ENCODE data around the gene MBNL1.

Gene MBNL1

DNA sequence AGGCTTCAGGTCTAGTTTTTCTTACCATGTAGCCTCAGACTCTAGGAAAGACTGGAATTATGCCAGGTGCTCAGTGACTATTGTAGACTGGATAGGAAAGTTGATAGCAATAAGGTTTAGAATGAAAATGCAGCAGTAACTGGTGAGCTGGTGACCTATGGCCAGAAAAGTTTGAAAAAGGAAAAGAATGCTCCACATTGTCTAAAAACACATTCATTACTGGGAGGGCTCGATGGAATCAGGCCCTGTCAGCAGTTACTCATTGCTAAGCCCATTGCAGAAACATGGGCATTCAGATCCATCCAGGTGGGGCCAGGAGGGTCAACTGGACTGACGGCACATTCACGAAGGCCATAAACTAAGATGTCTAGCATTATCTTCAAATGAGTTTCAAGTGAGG is 8.7 kb upstream of the MBNL1 start:
- TF ChIP-seq, protein P1, sequence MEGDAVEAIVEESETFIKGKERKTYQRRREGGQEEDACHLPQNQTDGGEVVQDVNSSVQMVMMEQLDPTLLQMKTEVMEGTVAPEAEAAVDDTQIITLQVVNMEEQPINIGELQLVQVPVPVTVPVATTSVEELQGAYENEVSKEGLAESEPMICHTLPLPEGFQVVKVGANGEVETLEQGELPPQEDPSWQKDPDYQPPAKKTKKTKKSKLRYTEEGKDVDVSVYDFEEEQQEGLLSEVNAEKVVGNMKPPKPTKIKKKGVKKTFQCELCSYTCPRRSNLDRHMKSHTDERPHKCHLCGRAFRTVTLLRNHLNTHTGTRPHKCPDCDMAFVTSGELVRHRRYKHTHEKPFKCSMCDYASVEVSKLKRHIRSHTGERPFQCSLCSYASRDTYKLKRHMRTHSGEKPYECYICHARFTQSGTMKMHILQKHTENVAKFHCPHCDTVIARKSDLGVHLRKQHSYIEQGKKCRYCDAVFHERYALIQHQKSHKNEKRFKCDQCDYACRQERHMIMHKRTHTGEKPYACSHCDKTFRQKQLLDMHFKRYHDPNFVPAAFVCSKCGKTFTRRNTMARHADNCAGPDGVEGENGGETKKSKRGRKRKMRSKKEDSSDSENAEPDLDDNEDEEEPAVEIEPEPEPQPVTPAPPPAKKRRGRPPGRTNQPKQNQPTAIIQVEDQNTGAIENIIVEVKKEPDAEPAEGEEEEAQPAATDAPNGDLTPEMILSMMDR (conservative IDR thresholded peaks at IDR 0.05) = no peak
- no peak overlapping the region for H3K27ac ChIP-seq

DNA sequence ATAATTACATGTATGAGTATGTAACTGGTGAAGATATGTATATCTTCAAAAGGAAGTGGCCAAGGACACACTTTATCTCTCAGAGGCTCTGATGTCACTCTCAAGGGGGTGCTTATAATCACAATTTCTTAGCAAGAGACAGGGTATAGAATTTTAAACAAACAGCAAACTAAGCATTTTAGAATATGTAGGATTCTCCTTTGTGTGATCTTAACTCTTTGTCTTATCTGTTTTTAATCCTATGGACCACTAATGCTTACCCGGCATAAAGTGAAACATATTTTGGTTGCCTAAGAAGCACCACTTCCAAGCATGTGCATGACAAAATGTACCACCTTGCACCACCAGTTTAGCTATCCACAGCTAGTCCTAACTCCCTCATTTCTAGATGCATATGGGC is 8.2 kb upstream of the MBNL1 start:
- no peak overlapping the region for H3K27ac ChIP-seq
- TF ChIP-seq, protein P1 (conservative IDR thresholded peaks at IDR 0.05) = no peak

DNA sequence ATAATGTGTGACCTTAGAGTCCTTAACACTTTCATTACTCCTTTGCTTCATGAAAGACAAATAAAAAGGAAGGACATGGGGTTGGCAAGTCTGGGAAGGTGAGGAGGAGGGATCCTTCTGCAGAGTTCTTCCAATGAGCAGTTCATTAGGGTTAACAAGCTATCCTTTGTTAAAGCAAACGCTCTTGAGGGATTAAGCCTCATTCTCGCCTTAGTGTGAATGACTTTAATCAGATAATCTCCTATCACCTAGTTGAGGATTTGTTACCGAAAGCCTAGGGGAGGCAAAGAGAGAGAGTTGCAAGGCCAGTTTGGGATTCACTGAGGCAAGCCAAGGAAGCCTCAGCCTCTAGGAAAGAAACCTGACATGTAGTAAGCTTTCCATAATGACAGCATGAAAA is 7.4 kb upstream of the MBNL1 start:
- no peak overlapping the region for H3K27ac ChIP-seq
- TF ChIP-seq, protein P1 (conservative IDR thresholded peaks at IDR 0.05) = no peak

DNA sequence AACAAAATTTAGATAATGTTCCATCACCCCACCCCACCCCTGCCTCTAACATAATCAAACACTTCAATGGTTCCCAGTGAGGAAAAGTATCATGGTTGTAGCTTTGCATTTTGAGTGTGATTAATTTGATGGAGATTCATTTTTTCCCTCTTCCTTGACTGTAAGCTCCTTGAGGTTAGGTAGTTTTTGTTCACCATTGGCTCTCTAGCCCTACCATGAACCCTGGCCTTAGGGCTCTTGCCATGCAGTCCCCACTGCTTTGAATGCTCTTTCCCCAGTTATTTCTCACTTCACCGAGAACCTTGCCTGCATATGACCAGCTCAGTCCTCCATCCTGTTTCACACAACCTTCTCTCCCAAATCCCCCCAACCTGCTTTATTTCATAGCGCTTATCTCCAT is 5.0 kb upstream of the MBNL1 start:
- no peak overlapping the region for H3K27ac ChIP-seq
- TF ChIP-seq, protein P1 (conservative IDR thresholded peaks at IDR 0.05) = no peak

DNA sequence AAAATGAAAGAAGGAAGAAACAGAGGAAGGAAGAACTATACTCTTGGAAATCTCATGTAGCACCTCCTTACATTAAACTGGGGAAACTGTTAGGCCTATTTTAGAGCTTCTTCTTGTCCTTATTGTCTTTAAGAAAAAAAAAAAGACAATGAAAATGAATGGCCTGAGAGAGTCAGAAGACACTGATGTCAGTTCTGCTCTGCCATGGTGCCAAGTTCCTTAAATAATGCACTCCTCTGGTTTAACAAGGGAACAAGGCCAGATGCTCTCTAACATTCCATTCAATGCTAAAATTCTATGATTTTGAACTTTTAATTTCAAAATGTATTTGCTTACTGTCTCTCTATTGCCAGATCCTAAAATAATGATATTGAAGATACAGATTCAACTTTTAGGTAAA is 4.4 kb upstream of the MBNL1 start:
- TF ChIP-seq, protein P1 (conservative IDR thresholded peaks at IDR 0.05) = no peak
- no peak overlapping the region for H3K27ac ChIP-seq

DNA sequence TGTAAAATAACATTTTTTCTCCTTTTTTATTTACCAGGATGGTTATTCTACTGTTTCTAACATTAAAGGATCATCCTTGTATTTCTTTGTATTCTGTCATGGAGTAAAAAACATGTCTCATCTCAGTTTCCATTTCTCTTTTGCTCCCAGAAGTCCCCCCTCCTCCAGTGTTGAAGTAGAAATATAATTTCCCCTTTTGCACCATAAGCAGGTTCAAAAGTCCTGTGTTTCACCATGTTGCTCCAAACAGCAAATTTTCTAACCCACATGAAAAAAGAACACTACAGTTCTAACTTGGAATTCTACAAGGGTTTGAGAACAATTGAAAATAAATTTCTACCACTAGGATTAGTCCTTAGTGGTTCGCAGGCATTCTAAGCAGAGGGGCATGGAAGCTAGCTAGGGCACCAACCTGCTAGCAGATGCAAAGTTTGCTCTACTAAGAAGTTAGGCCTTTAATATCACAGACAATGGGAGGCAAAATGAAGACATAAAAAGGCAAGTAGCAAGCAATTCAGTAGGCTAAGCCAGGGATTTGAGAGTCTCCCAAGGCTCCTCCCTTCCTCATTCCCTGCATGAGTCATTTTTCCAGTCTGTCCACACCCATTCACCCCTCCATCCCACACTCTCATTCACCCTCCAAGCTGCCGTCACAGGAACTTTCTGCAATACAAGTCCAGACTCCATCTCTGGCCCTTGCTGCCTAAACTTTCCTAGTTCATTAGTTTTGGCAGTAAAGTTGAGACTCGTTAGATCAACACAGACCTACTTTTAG is 2.3 kb upstream of the MBNL1 start:
- TF ChIP-seq, protein P1 (conservative IDR thresholded peaks at IDR 0.05) = no peak
- H3K27ac ChIP-seq = no peak overlapping the region

DNA sequence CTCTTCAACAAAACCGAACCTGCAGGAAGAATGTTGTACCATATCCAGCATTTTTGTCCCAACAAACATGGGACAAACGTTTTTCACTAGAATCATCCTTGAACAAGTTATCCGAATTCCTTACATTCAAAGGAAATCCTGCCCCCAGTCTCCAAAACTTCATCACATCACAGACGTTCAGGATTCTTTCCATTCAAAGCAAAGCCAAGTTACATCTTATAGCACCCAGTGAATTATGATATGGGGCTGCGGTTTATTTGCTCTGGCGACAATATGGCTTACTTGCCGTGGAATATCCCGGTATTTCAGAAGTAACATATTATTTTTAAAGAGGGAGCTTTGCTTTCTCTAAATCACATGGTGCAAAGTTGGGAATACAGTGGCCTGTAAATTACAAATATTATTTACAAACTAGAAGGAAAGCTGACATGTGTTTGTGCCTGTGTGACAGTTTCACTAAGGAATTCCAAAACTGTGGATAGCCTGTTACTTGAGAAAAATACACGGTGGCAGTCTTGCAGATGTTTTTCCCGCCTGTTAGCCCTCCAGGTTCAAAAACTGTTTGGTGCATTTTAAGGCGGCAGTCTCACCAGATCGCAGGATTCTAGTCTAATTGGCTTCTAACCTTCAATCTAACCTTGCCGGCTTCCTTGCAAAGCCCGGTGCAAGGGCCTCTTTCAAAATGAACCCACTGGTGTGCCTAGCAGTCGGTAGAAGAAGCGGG is 736 bp upstream of the MBNL1 start:
- peak overlapping the region; percentile 97 for H3K27ac ChIP-seq
- TF ChIP-seq, protein P1 (conservative IDR thresholded peaks at IDR 0.05) = no peak
